Fibroblast of mammary gland (primary cell): ENCODE measurements around the gene INPP4B.
A peak's percentile ranks its signal among the peaks of the same experiment; 100 is the strongest.

Source experiments
- DNase-seq: peaks from one replicate; pipeline ENCODE4 v3.0.0-alpha.2; 2010; ENCODE audit warnings: low read depth
- H3K4me3 ChIP-seq: 2 replicates; pipeline ENCODE4 v1.5.1; 2011; ENCODE audit warnings: low read depth, mild to moderate bottlenecking, low read length, moderate library complexity; ENCODE audit not compliant: control insufficient read depth
- CTCF ChIP-seq: conservative IDR thresholded peaks from 2 replicates; pipeline ENCODE4 v1.5.1; 2011; ENCODE audit warnings: low read depth, low read length, inconsistent platforms; ENCODE audit not compliant: control insufficient read depth, insufficient read depth

Gene INPP4B

GRCh38 chr4:142463206-142463605 lies 382.9 kb downstream of the INPP4B start:
- TF ChIP-seq CTCF: no peak
- H3K4me3 ChIP-seq: no peak overlapping the region
- DNase-seq: no peak

- TF ChIP-seq CTCF: no peak
- no peak overlapping the region for H3K4me3 ChIP-seq
- DNase-seq: peak; percentile 73
These were observed 393.8 kb downstream of the INPP4B start for GRCh38 chr4:142452161-142452855.

- TF ChIP-seq CTCF: no peak
- DNase-seq: no peak
- no peak overlapping the region for H3K4me3 ChIP-seq
These were observed 396.2 kb downstream of the INPP4B start for GRCh38 chr4:142449771-142450373.

- H3K4me3 ChIP-seq: no peak overlapping the region
- DNase-seq: no peak
- TF ChIP-seq CTCF: no peak
These were observed 399.1 kb downstream of the INPP4B start for GRCh38 chr4:142447009-142447408.

GRCh38 chr4:142443469-142443868 lies 402.6 kb downstream of the INPP4B start:
- TF ChIP-seq CTCF: no peak
- DNase-seq: no peak
- H3K4me3 ChIP-seq: no peak overlapping the region

- no peak for TF ChIP-seq CTCF
- DNase-seq: no peak
These were observed 406.0 kb downstream of the INPP4B start for GRCh38 chr4:142440093-142440492.

More at GRCh38 chr4:142440093-142440492, 406.0 kb downstream of the INPP4B start:
- H3K4me3 ChIP-seq: no peak overlapping the region
